ENCODE data around the gene ANKRD2.

DNA sequence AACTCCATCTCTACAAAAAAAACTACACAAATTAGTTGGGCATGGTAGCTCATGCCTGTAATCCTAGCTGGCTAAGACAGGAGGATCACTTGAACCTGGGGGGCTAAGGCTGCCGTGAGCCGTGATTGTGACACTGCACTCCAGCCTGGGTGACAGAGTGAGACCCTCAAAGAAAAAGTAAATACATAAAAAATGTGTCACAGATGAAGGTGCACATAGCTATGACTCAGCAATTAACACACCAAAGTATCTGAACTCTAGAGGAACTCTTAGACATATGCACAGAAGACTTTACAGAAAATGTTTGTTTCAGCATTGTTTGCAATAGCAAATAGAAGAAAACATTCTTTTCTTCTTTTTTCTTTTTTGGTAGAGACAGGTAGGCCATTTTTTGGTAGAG, 25.2 kb downstream of the ANKRD2 start:
- TF ChIP-seq POLR2A (IDR thresholded peaks at IDR 0.05): no peak
- no peak for TF ChIP-seq CTCF (IDR thresholded peaks at IDR 0.05)
